Sigmoid colon (tissue), 4 donors: ENCODE data around the gene HTT.

Source experiments
- POLR2AphosphoS5 ChIP-seq, 4 donors: sonication (generic); formaldehyde crosslinking; IDR thresholded peaks; one replicate each; pipeline ENCODE4 v1.6.1; 2017; ENCODE audit warnings: antibody characterized with exemption in 4 of 4
- TF ChIP-seq, protein P1 (sequence below), 4 experiments: fragments of 450-650 bp in 3 of 4; fragments of 200-600 bp in 1 of 4; IDR thresholded peaks; one replicate each; pipeline ENCODE4 v1.5.1; 2016 to 2019; ENCODE audit warnings: antibody characterized with exemption in 4 of 4, mild to moderate bottlenecking in 3 of 4, moderate library complexity in 2 of 4

DNA sequence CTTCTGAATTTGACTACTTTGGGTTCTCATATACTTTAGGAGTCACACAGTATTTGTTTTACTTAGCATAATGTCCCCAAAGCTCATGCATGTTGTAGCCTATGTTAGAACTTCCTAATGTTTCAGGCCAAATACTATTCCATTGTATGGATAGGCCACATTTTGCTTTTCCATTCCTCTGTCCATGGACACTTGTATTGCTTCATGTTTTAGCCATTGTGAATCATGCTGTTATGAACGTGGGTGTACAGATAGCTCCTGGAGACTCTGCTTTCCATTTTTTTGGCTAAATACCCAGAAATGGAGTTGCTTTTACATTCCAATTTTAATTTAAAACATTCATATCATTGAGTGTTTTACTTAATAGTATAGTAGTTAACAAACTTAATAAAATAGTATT lies 54.5 kb downstream of the HTT start:
- TF ChIP-seq POLR2AphosphoS5 (IDR thresholded peaks at IDR 0.05) = no peak
- TF ChIP-seq, protein P1, sequence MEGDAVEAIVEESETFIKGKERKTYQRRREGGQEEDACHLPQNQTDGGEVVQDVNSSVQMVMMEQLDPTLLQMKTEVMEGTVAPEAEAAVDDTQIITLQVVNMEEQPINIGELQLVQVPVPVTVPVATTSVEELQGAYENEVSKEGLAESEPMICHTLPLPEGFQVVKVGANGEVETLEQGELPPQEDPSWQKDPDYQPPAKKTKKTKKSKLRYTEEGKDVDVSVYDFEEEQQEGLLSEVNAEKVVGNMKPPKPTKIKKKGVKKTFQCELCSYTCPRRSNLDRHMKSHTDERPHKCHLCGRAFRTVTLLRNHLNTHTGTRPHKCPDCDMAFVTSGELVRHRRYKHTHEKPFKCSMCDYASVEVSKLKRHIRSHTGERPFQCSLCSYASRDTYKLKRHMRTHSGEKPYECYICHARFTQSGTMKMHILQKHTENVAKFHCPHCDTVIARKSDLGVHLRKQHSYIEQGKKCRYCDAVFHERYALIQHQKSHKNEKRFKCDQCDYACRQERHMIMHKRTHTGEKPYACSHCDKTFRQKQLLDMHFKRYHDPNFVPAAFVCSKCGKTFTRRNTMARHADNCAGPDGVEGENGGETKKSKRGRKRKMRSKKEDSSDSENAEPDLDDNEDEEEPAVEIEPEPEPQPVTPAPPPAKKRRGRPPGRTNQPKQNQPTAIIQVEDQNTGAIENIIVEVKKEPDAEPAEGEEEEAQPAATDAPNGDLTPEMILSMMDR (IDR thresholded peaks at IDR 0.05) = no peak
